ENCODE measurements around the gene QRICH2.
"Not testable (repeated sequence)": the region's sequence is repeated elsewhere in the genome, so short reads cannot be mapped to it uniquely, and the experiment has no call there.

The QRICH2 gene

GRCh38 chr17:76264755-76265623 is 43.1 kb downstream of the QRICH2 start, which contains the start of gene UBALD2:
Gene UBALD2, plus strand, starts transcription at chr17:76265348. Its CDS starts 158 bp downstream, at chr17:76265506.
- DNase-seq = peak; percentile 98 to 99

GRCh38 chr17:76264425-76264754 is 43.7 kb downstream of the QRICH2 start:
- DNase-seq = no peak

GRCh38 chr17:76263896-76264295 is 44.2 kb downstream of the QRICH2 start:
- no peak for DNase-seq

- DNase-seq = no peak
Observed at GRCh38 chr17:76262732-76263344, 45.2 kb downstream of the QRICH2 start.

GRCh38 chr17:76261421-76262215 is 46.5 kb downstream of the QRICH2 start:
- DNase-seq = no peak

- no peak for DNase-seq
Observed at GRCh38 chr17:76260669-76261068, 47.4 kb downstream of the QRICH2 start.

GRCh38 chr17:76260220-76260619 is 47.9 kb downstream of the QRICH2 start:
- DNase-seq = no peak

- DNase-seq = peak in 1 of 2 experiments; percentile 49
Observed at GRCh38 chr17:76256430-76257050, 51.5 kb downstream of the QRICH2 start.

- no peak for DNase-seq
Observed at GRCh38 chr17:76255801-76256429, 52.2 kb downstream of the QRICH2 start.

GRCh38 chr17:76254275-76254674 is 53.8 kb downstream of the QRICH2 start:
- no peak for DNase-seq

GRCh38 chr17:76253841-76254240 is 54.2 kb downstream of the QRICH2 start:
- DNase-seq = no peak

- not testable (repeated sequence) for DNase-seq
Observed at GRCh38 chr17:76252967-76253766, 54.9 kb downstream of the QRICH2 start.

GRCh38 chr17:76252040-76252954 is 55.8 kb downstream of the QRICH2 start:
- peak; percentile 43 to 57 for DNase-seq

GRCh38 chr17:76251478-76252039 is 56.5 kb downstream of the QRICH2 start:
- DNase-seq = no peak

GRCh38 chr17:76250141-76250540 is 57.9 kb downstream of the QRICH2 start:
- no peak for DNase-seq

- no peak for DNase-seq
Observed at GRCh38 chr17:76248013-76248782, 59.9 kb downstream of the QRICH2 start.

GRCh38 chr17:76247304-76247703 is 60.8 kb downstream of the QRICH2 start:
- no peak for DNase-seq

GRCh38 chr17:76246080-76247066 is 61.7 kb downstream of the QRICH2 start:
- DNase-seq = peak; percentile 58 to 73
